ENCODE data around the gene PLEKHG5. TPM values are rescaled to one million over a fixed set of nuclear protein-coding genes. Genes with fewer than 3 reads are reported as not detected.

PLEKHG5 gene
- total and polyA plus RNA-seq, 10 of the 15 experiments (the other 5 are each of a cell fraction or from before 2014, with no cell fraction given), result 0.04 to 1.1 (median 0.18) TPM; not detected in 1

- TF ChIP-seq ZBED1 (IDR thresholded peaks at IDR 0.05; ENCODE audit: borderline replicate concordance) (no peak), ZNF24 (IDR thresholded peaks at IDR 0.05) (no peak)
Measured at GRCh38 chr1:6443339-6444115, 47.9 kb downstream of the PLEKHG5 start (continued).

GRCh38 chr1:6441586-6441985, 49.9 kb downstream of the PLEKHG5 start:
- in situ Hi-C loops (cut with MboI) (no loop called here), intact Hi-C loops (cut with micrococcal nuclease; ENCODE audit: unreplicated experiment) (no loop called here)
- Histone ChIP-seq H3K4me1 (ENCODE audit: control insufficient read depth, insufficient read depth, low read length) (no peaks in the 10 kb centered on the region), H3K9me3 (replicated peaks; ENCODE audit: control insufficient read depth, insufficient read depth, low read length) (no peaks in the 10 kb centered on the region), H3K4me2 (ENCODE audit: control insufficient read depth, insufficient read depth) (no peak overlapping the region), H3K4me3 (no peak overlapping the region), H3K27ac (ENCODE audit: control insufficient read depth, insufficient read depth) (no peak overlapping the region), H3K36me3 (ENCODE audit: control insufficient read depth in 2 of 2, insufficient read depth in 2 of 2, low read length in 1 of 2) (no peaks in the 10 kb centered on the region), H4K20me1 (ENCODE audit: control insufficient read depth, insufficient read depth) (peaks cover 4% of the 10 kb centered on the region), H3K9ac (ENCODE audit: control insufficient read depth, insufficient read depth, low read length) (no peak overlapping the region), H2AFZ (ENCODE audit: control insufficient read depth, low read depth, low read length) (no peak overlapping the region), H3K27me3 (replicated peaks in 1 of 2; ENCODE audit: control insufficient read depth in 2 of 2, insufficient read depth in 2 of 2, low read length in 1 of 2) (no peaks in the 10 kb centered on the region; a peak in 2 of 4 replicates), H3K79me2 (ENCODE audit: control insufficient read depth, insufficient read depth, low read length) (no peaks in the 10 kb centered on the region)
- FAIRE-seq (no peak), DNase-seq (ENCODE audit: low read depth, low spot score) (no peak), ATAC-seq (no peak)
- TF ChIP-seq E4F1 (IDR thresholded peaks at IDR 0.05; ENCODE audit: borderline replicate concordance, partially characterized antibody) (no peak), MEF2A (IDR thresholded peaks at IDR 0.05; ENCODE audit: insufficient read depth, low read depth, low read length) (no peak), LARP7 (IDR thresholded peaks at IDR 0.05) (no peak), POLR2A (IDR thresholded peaks at IDR 0.05; ENCODE audit: low read depth, low read length) (no peak), RAD21 (IDR thresholded peaks at IDR 0.05; ENCODE audit: insufficient read depth, low read depth, low read length) (no peak), STAT3 (IDR thresholded peaks at IDR 0.05; ENCODE audit: low read depth, low read length) (no peak), BMI1 (IDR thresholded peaks at IDR 0.05; ENCODE audit: borderline replicate concordance) (no peak), SPI1 (IDR thresholded peaks at IDR 0.05; ENCODE audit: borderline replicate concordance, insufficient read depth, low read depth, low read length) (no peak), STAT1 (conservative IDR thresholded peaks at IDR 0.05) (no peak), SMC3 (IDR thresholded peaks at IDR 0.05; ENCODE audit: borderline replicate concordance, low read length) (no peak), RUNX3 (IDR thresholded peaks at IDR 0.05; ENCODE audit: low read length) (no peak), SMAD5 (IDR thresholded peaks at IDR 0.05; ENCODE audit: low read depth) (no peak), PAX8 (IDR thresholded peaks at IDR 0.05) (no peak), SUPT20H (IDR thresholded peaks at IDR 0.05; ENCODE audit: borderline replicate concordance, control insufficient read depth, low read depth, low read length) (no peak), NFIC (IDR thresholded peaks at IDR 0.05; ENCODE audit: low read depth, low read length) (no peak), IRF5 (IDR thresholded peaks at IDR 0.05; ENCODE audit: borderline replicate concordance) (no peak), RCOR1 (conservative IDR thresholded peaks at IDR 0.05; ENCODE audit: low read depth, low read length) (no peak), NR2C1 (IDR thresholded peaks at IDR 0.05) (no peak)
- RAD21 ChIA-PET (ENCODE audit: unreplicated experiment), result no interaction called here
- 83% methylated on average over 7 of the region's 7 CpGs for WGBS (ENCODE audit: insufficient coverage, insufficient replicate concordance, low lambda C conversion rate, missing lambda C conversion rate)
- POLR2A ChIA-PET, result no interaction called here
- SMC1A ChIA-PET (ENCODE audit: uncharacterized antibody, unreplicated experiment), result no interaction called here
- CTCF ChIA-PET, result interaction anchor here (0.8 to 8.0 kb wide), 5 partner anchors 17 to 195 kb away, joined by 4 to 137 read pairs (median 4); partner anchors contain the start of genes ESPN, HES2 and TNFRSF25
- BruUV-seq (replicated peaks), result no TSS peak

Measured in GM12878 (cell line).